GM23338 (cell line): ENCODE results near the gene CDK16.

ENCODE experiments used
- CTCF ChIP-seq, 2 experiments: fragments of 200-600 bp in 1 of 2; sonication (generic) in 1 of 2; conservative IDR thresholded peaks; 2 replicates each; pipeline versions ENCODE4 v1.5.1 to v1.6.1; 2016 to 2017; ENCODE audit warnings: antibody characterized with exemption in 2 of 2, low read depth in 2 of 2, mild to moderate bottlenecking in 2 of 2, moderate library complexity in 1 of 2
- EZH2 ChIP-seq: fragments of 200-600 bp; sonication (generic); IDR thresholded peaks from one replicate; pipeline ENCODE4 v1.8.0; 2017; ENCODE audit warnings: antibody characterized with exemption, mild to moderate bottlenecking, low read depth; ENCODE audit not compliant: unreplicated experiment
- REST ChIP-seq: IDR thresholded peaks from one replicate; pipeline ENCODE4 v1.6.1; 2018; ENCODE audit warnings: antibody characterized with exemption; ENCODE audit not compliant: unreplicated experiment

DNA sequence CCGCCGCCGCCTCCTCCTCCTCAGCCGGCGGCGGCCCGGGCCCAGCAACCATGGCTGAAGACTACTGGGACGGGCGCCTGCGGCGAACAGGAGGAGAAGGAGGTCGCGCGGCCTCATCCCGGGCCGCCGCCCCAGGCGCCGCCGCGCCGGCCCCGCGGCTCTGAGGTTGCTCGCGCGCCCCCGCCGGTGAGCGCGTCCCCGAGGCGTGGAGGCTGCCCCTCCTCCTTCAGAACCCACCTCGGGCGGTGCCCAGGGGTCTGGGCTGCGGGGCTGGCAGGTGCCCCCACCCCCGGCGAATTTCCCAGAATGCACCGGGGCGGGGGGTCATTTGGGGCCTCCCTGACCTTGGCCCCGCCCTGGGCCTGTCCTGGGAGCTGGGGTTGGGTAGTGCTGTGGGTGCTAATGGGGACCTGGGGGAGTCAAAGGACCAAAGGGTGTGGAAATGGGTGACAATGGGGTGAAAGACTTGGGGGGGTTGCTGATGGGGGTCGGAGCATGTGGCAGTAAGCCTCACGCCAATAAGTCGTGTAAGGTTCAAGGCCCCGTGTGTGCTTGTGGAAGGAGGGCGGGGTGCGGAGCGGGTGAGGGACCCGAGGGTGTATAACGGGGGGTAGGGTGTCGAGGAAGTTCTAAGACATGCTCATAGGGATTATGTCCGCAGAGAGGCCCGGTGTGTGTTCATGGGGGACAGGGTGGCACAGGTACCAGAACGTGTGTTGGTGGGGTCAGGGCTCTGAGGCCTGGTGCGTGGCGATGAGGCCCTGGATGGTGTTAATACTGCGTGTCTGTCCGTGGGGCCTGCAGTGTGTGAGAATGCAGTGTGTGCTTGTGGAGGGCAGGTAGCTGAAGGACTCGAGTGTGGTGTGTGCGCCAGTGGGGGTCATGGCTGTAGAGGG, 687 bp downstream of the CDK16 start:
- TF ChIP-seq REST (no peak), EZH2 (no peak), CTCF (conservative IDR thresholded peaks at IDR 0.05; ENCODE audit: low read depth in 2 of 2) (no peak)
